SK-N-SH (cell line): ENCODE measurements around the gene C2CD4C. TPM values are rescaled to one million over a fixed set of nuclear protein-coding genes. Genes with fewer than 3 reads are reported as not detected.

Experiments used
- CTCF ChIA-PET: fragments of 300-600, 350-600 bp; formaldehyde crosslinking; extraction: SDS; loops from one replicate; lab custom pipeline; 2021; lab: Yijun Ruan, JAX
- POLR2A ChIA-PET: fragments of 350-600 bp; sonication (Branson Sonifier 250); formaldehyde crosslinking; extraction: SDS; loops from one replicate; lab custom pipeline; 2020; ENCODE audit warnings: antibody characterized with exemption, inconsistent platforms; lab: Yijun Ruan, JAX
- DNase-seq: peaks from one replicate; pipeline ENCODE4 v3.0.0; 2012
- H2AFZ ChIP-seq: fragments of 200-600 bp; sonication (generic); 2 replicates; pipeline ENCODE4 v1.8.1; 2016; ENCODE audit warnings: antibody characterized with exemption, mild to moderate bottlenecking, low read depth
- H3F3A ChIP-seq: fragments of 200-600 bp; sonication (generic); replicated peaks from 2 replicates; pipeline ENCODE3; 2016; ENCODE audit warnings: antibody characterized with exemption, mild to moderate bottlenecking; ENCODE audit not compliant: insufficient read depth
- H3K27ac ChIP-seq, 2 experiments: fragments of 200-500 bp in 1 of 2; fragments of 200-600 bp in 1 of 2; sonication (Bioruptor generic) in 1 of 2; sonication (generic), shearing (Covaris generic) in 1 of 2; 2 replicates each; pipeline versions ENCODE4 v1.5.1 to v1.6.1; 2014 to 2016; ENCODE audit warnings: low read depth in 2 of 2, inconsistent platforms in 1 of 2, low read length in 1 of 2, mild to moderate bottlenecking in 1 of 2, mixed read lengths in 1 of 2
- H3K27me3 ChIP-seq: fragments of 200-600 bp; sonication (generic), shearing (Covaris generic); 2 replicates; pipeline ENCODE4 v1.6.1; 2016; ENCODE audit warnings: mixed run types; ENCODE audit not compliant: insufficient read depth
- H3K36me3 ChIP-seq, 2 experiments: fragments of 200-500 bp in 1 of 2; fragments of 200-600 bp in 1 of 2; sonication (Bioruptor generic) in 1 of 2; sonication (generic) in 1 of 2; replicated peaks in 1 of 2; 2 replicates each; pipeline versions ENCODE3 to v1.5.1; 2014 to 2016; ENCODE audit warnings: low read length in 1 of 2, mild to moderate bottlenecking in 1 of 2; ENCODE audit not compliant: insufficient read depth in 2 of 2, control insufficient read depth in 1 of 2
- H3K4me1 ChIP-seq, 2 experiments: fragments of 200-500 bp in 1 of 2; fragments of 200-600 bp in 1 of 2; sonication (Bioruptor generic) in 1 of 2; sonication (generic), shearing (Covaris generic) in 1 of 2; 2 replicates each; pipeline versions ENCODE4 v1.5.1 to v1.6.1; 2014 to 2016; ENCODE audit warnings: low read depth in 1 of 2, low read length in 1 of 2, mixed run types in 1 of 2; ENCODE audit not compliant: insufficient read depth in 2 of 2, control insufficient read depth in 1 of 2
- H3K4me2 ChIP-seq: fragments of 200-600 bp; sonication (generic), shearing (Covaris generic); 2 replicates; pipeline ENCODE4 v1.6.1; 2017; ENCODE audit warnings: mixed run types
- H3K4me3 ChIP-seq, 2 experiments: fragments of 200-500 bp in 1 of 2; fragments of 200-600 bp in 1 of 2; sonication (Bioruptor generic) in 1 of 2; sonication (generic), shearing (Covaris generic) in 1 of 2; 2 replicates each; pipeline versions ENCODE4 v1.5.1 to v1.8.1; 2014 to 2016; ENCODE audit warnings: low read depth in 2 of 2, inconsistent platforms in 1 of 2, low read length in 1 of 2, mild to moderate bottlenecking in 1 of 2, mixed read lengths in 1 of 2, moderate library complexity in 1 of 2
- H3K79me2 ChIP-seq: fragments of 200-600 bp; sonication (generic); 2 replicates; pipeline ENCODE4 v1.8.1; 2017; ENCODE audit warnings: mild to moderate bottlenecking; ENCODE audit not compliant: insufficient read depth
- H3K9ac ChIP-seq: fragments of 200-600 bp; sonication (generic); 2 replicates; pipeline ENCODE4 v1.6.1; 2017; ENCODE audit warnings: mixed run types
- H3K9me2 ChIP-seq: fragments of 200-600 bp; sonication (generic); 2 replicates; pipeline ENCODE4 v1.6.1; 2017; ENCODE audit warnings: mixed run types
- H3K9me3 ChIP-seq: fragments of 200-600 bp; sonication (generic); 2 replicates; pipeline ENCODE4 v1.6.1; 2017; ENCODE audit warnings: mixed run types, mild to moderate bottlenecking, moderate library complexity
- H4K20me1 ChIP-seq: fragments of 200-600 bp; sonication (generic); 2 replicates; pipeline ENCODE4 v1.6.1; 2017; ENCODE audit warnings: mild to moderate bottlenecking, mixed run types; ENCODE audit not compliant: insufficient read depth
- ELF1 ChIP-seq: IDR thresholded peaks from 2 replicates; pipeline ENCODE4 v1.4.0; 2012
- GABPA ChIP-seq: IDR thresholded peaks from 2 replicates; pipeline ENCODE4 v1.4.0; 2012; ENCODE audit warnings: low read depth, mild to moderate bottlenecking
- MEF2A ChIP-seq: IDR thresholded peaks from 2 replicates; pipeline ENCODE4 v1.4.0; 2012; ENCODE audit warnings: low read depth, borderline replicate concordance
- MXI1 ChIP-seq: IDR thresholded peaks from 2 replicates; pipeline ENCODE4 v1.6.1; 2012; ENCODE audit warnings: mild to moderate bottlenecking, low read depth, low read length, improper control_type of control experiment
- NFIC ChIP-seq: IDR thresholded peaks from 2 replicates; pipeline ENCODE4 v1.4.0; 2012; ENCODE audit warnings: borderline replicate concordance
- POLR2AphosphoS5 ChIP-seq: IDR thresholded peaks from 2 replicates; pipeline ENCODE4 v1.6.1; 2012; ENCODE audit warnings: low read depth, low read length
- RAD21 ChIP-seq: IDR thresholded peaks from 2 replicates; pipeline ENCODE4 v1.6.1; 2012; ENCODE audit warnings: mild to moderate bottlenecking, low read length
- RXRA ChIP-seq: IDR thresholded peaks from 2 replicates; pipeline ENCODE4 v1.4.0; 2012; ENCODE audit warnings: low read depth, mild to moderate bottlenecking, borderline replicate concordance
- SIN3A ChIP-seq: IDR thresholded peaks from 2 replicates; pipeline ENCODE4 v1.6.1; 2012; ENCODE audit warnings: low read depth, mild to moderate bottlenecking, low read length, moderate library complexity, borderline replicate concordance
- USF2 ChIP-seq: fragments of 150-350 bp; IDR thresholded peaks from 2 replicates; pipeline ENCODE4 v1.6.1; 2017; ENCODE audit warnings: antibody characterized with exemption, low read length, low read depth, borderline replicate concordance
- WGBS: methylation state at CpG from one replicate; pipeline ENCODE4 v1.1.6; 2017; ENCODE audit warnings: low lambda C conversion rate; 5-methylcytosine and 5-hydroxymethylcytosine counted together
- polyA plus RNA-seq, 3 experiments: library from polyadenylated mRNA; depleted of rRNA; stranded (reverse); fragments of >200 nt; gene quantifications; 2 replicates each; pipeline ENCODE4 v1.2.3, GENCODE V29; 2012
- TF ChIP-seq, protein P1 (sequence below): IDR thresholded peaks from 2 replicates; pipeline ENCODE4 v1.6.1; 2012; ENCODE audit warnings: mild to moderate bottlenecking, low read depth, low read length, moderate library complexity

The C2CD4C gene
- polyA plus RNA-seq, 1 of the 3 experiments (the other 2 are of a cell fraction), result 0.23 TPM

DNA sequence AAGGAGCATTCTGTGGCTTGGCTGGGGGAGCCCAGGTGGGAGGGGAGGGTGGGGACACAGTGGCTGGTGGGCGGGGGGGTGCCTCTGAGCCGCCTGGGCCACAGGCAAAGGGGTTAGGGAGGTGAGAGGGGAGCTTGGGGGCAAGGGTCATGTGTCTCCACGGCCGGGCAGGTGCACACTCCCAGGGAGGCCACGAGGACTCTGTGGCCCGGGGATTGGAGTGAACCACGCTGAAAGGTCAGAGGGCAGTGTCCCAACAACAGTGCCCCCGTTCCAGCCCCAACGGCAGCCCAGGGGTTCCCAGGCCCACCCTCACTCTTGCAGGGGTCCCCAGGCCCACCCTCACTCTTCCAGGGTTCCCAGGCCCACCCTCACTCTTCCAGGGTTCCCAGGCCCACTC, 9.6 kb downstream of the C2CD4C start:
- H3K9me3 ChIP-seq, result no peaks in the 10 kb centered on the region; the same call in 1 of the 2 replicates
- TF ChIP-seq POLR2AphosphoS5 (no peak), RAD21 (no peak), MXI1 (no peak), SIN3A (no peak), NFIC (no peak), GABPA (no peak), ELF1 (no peak), USF2 (no peak), MEF2A (no peak)
- TF ChIP-seq, protein P1, sequence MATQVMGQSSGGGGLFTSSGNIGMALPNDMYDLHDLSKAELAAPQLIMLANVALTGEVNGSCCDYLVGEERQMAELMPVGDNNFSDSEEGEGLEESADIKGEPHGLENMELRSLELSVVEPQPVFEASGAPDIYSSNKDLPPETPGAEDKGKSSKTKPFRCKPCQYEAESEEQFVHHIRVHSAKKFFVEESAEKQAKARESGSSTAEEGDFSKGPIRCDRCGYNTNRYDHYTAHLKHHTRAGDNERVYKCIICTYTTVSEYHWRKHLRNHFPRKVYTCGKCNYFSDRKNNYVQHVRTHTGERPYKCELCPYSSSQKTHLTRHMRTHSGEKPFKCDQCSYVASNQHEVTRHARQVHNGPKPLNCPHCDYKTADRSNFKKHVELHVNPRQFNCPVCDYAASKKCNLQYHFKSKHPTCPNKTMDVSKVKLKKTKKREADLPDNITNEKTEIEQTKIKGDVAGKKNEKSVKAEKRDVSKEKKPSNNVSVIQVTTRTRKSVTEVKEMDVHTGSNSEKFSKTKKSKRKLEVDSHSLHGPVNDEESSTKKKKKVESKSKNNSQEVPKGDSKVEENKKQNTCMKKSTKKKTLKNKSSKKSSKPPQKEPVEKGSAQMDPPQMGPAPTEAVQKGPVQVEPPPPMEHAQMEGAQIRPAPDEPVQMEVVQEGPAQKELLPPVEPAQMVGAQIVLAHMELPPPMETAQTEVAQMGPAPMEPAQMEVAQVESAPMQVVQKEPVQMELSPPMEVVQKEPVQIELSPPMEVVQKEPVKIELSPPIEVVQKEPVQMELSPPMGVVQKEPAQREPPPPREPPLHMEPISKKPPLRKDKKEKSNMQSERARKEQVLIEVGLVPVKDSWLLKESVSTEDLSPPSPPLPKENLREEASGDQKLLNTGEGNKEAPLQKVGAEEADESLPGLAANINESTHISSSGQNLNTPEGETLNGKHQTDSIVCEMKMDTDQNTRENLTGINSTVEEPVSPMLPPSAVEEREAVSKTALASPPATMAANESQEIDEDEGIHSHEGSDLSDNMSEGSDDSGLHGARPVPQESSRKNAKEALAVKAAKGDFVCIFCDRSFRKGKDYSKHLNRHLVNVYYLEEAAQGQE, result no peak
- peaks cover 0 to 11% of the 10 kb centered on the region in 2 experiments; a peak in 1 of 4 replicates for H3K4me1 ChIP-seq
- no peak overlapping the region for H3K4me2 ChIP-seq
- H3K4me3 ChIP-seq, result no peak overlapping the region
- no peaks in the 10 kb centered on the region for H3K27me3 ChIP-seq
- H3F3A ChIP-seq, result peaks cover 8% of the 10 kb centered on the region
- ChIA-PET POLR2A (no interaction called here), CTCF (no interaction called here)
- no peaks in the 10 kb centered on the region for H3K9me2 ChIP-seq
- no peak for DNase-seq
- H2AFZ ChIP-seq, result no peak overlapping the region
- H3K79me2 ChIP-seq, result no peaks in the 10 kb centered on the region
- WGBS, result 44% methylated on average over 6 of the region's 9 CpGs
- H3K36me3 ChIP-seq, result no peaks in the 10 kb centered on the region
- H3K9ac ChIP-seq, result no peak overlapping the region
- no peak overlapping the region for H3K27ac ChIP-seq
- no peaks in the 10 kb centered on the region for H4K20me1 ChIP-seq

DNA sequence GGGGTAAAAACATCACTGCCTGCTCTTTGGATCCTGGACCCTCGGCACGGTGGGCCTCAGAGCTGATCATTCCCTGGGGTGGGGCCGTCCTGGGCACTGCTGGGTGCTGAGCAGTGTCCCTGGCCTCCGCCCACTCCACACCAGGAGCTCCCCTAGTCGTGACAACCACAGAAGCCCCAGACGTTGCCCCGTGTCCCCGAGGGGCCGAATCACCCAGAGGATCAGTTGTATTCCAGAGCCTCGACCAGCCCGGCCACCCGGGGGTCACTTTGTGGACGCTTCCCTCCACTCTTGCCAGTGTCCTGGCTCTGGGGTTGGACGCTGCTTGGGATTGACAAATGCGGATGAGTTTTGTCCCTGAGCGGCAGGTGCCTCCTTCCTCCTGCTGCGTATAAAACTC, 10.2 kb downstream of the C2CD4C start:
- Histone ChIP-seq H3K9me3 (no peaks in the 10 kb centered on the region; the same call in 1 of the 2 replicates), H4K20me1 (no peaks in the 10 kb centered on the region), H3K4me3 (no peak overlapping the region), H3K4me1 (peaks cover 0 to 11% of the 10 kb centered on the region in 2 experiments; a peak in 1 of 4 replicates), H3K27ac (no peak overlapping the region), H3F3A (peaks cover 13% of the 10 kb centered on the region), H2AFZ (no peak overlapping the region), H3K9me2 (no peaks in the 10 kb centered on the region), H3K79me2 (no peaks in the 10 kb centered on the region), H3K36me3 (no peaks in the 10 kb centered on the region), H3K27me3 (no peaks in the 10 kb centered on the region), H3K4me2 (no peak overlapping the region), H3K9ac (no peak overlapping the region)
- TF ChIP-seq RAD21 (no peak), RXRA (no peak)
- no CpG with 5 or more reads among the region's 17 CpGs for WGBS
- POLR2A ChIA-PET, result no interaction called here
- CTCF ChIA-PET, result interaction anchor here (1.1 kb wide), 1 partner anchor 15 kb away, joined by 3 read pairs; no protein-coding TSS in a partner anchor
- no peak for DNase-seq
